Neural cell (in vitro differentiated cells): ENCODE results near the gene CUBN. TPM values are rescaled to one million over a fixed set of nuclear protein-coding genes. Genes with fewer than 3 reads are reported as not detected.
A peak's percentile ranks its signal among the peaks of the same experiment; 100 is the strongest.

Experiments used
- H2AFZ ChIP-seq: fragments of 200-600, 300-800 bp; sonication (generic), shearing (Covaris generic); 2 replicates; pipeline ENCODE4 v1.6.0; 2014; ENCODE audit warnings: low read depth, mild to moderate bottlenecking, antibody characterized with exemption, low read length, moderate library complexity
- H3F3A ChIP-seq: fragments of 200-600 bp; shearing (Covaris generic); 2 replicates; pipeline ENCODE4 v1.6.1; 2016; ENCODE audit warnings: mild to moderate bottlenecking, moderate library complexity, mixed read lengths, antibody characterized with exemption, low read length; ENCODE audit not compliant: insufficient read depth, poor library complexity, severe bottlenecking
- H3K27ac ChIP-seq: fragments of 200-600, 300-800 bp; sonication (generic), shearing (Covaris generic); 2 replicates; pipeline ENCODE4 v1.5.1; 2014; ENCODE audit warnings: mild to moderate bottlenecking, low read length, moderate library complexity
- H3K27me3 ChIP-seq: fragments of 300-800, 200-600 bp; sonication (generic), shearing (Covaris generic); 2 replicates; pipeline ENCODE4 v1.6.0; 2014; ENCODE audit warnings: mild to moderate bottlenecking, low read depth, low read length, moderate library complexity; ENCODE audit not compliant: insufficient read depth
- H3K36me3 ChIP-seq: fragments of 300-800, 200-600 bp; sonication (generic), shearing (Covaris generic); 2 replicates; pipeline ENCODE4 v1.5.1; 2014; ENCODE audit warnings: mild to moderate bottlenecking, antibody characterized with exemption, low read length, moderate library complexity; ENCODE audit not compliant: insufficient read depth
- H3K4me2 ChIP-seq: fragments of 300-800, 200-600 bp; sonication (generic), shearing (Covaris generic); 2 replicates; pipeline ENCODE4 v1.6.0; 2014; ENCODE audit warnings: mild to moderate bottlenecking, low read length
- H3K4me3 ChIP-seq: fragments of 300-800, 200-600 bp; sonication (generic), shearing (Covaris generic); 2 replicates; pipeline ENCODE4 v1.5.1; 2014; ENCODE audit warnings: mild to moderate bottlenecking, low read length, moderate library complexity
- H3K79me2 ChIP-seq: fragments of 200-600 bp; shearing (Covaris generic); replicated peaks from 2 replicates; pipeline ENCODE4 v1.6.0; 2014; ENCODE audit warnings: mild to moderate bottlenecking, low read length, moderate library complexity; ENCODE audit not compliant: insufficient read depth
- H3K9ac ChIP-seq: fragments of 300-800, 200-600 bp; sonication (generic), shearing (Covaris generic); 2 replicates; pipeline ENCODE4 v1.6.1; 2016; ENCODE audit warnings: mild to moderate bottlenecking, low read length, mixed read lengths
- H3K9me2 ChIP-seq: fragments of 200-600 bp; shearing (Covaris generic); 2 replicates; pipeline ENCODE4 v1.6.1; 2016; ENCODE audit warnings: mild to moderate bottlenecking, low read length, mixed read lengths; ENCODE audit not compliant: insufficient read depth
- H3K9me3 ChIP-seq: fragments of 200-600, 300-800 bp; sonication (generic), shearing (Covaris generic); 2 replicates; pipeline ENCODE4 v1.6.1; 2016; ENCODE audit warnings: mild to moderate bottlenecking, mixed run types, low read length, moderate library complexity, mixed read lengths
- H4K20me1 ChIP-seq: fragments of 200-600 bp; shearing (Covaris generic); 2 replicates; pipeline ENCODE4 v1.6.1; 2016; ENCODE audit warnings: mild to moderate bottlenecking, mixed run types; ENCODE audit not compliant: insufficient read depth
- EP300 ChIP-seq: fragments of 450-650 bp; conservative IDR thresholded peaks from 2 replicates; pipeline ENCODE4 v1.6.1; 2014; ENCODE audit warnings: antibody characterized with exemption, mild to moderate bottlenecking, moderate library complexity; ENCODE audit not compliant: poor library complexity, severe bottlenecking
- EZH2 ChIP-seq: fragments of 200-600, 300-800 bp; shearing (Covaris generic), sonication (generic); IDR thresholded peaks from 2 replicates; pipeline ENCODE4 v1.6.1; 2014; ENCODE audit warnings: antibody characterized with exemption, low read length, borderline replicate concordance, mild to moderate bottlenecking; ENCODE audit not compliant: insufficient read depth, poor library complexity, severe bottlenecking
- MXI1 ChIP-seq: fragments of 450-650 bp; conservative IDR thresholded peaks from 2 replicates; pipeline ENCODE4 v1.6.1; 2014; ENCODE audit warnings: antibody characterized with exemption, mild to moderate bottlenecking; ENCODE audit not compliant: poor library complexity, severe bottlenecking
- POLR2AphosphoS5 ChIP-seq: IDR thresholded peaks from 2 replicates; pipeline ENCODE4 v1.6.1; 2012
- RAD21 ChIP-seq: fragments of 450-650 bp; conservative IDR thresholded peaks from 2 replicates; pipeline ENCODE4 v1.6.1; 2014; ENCODE audit warnings: antibody characterized with exemption, mild to moderate bottlenecking, moderate library complexity
- REST ChIP-seq: IDR thresholded peaks from 2 replicates; pipeline ENCODE4 v1.6.1; 2012; ENCODE audit warnings: borderline replicate concordance
- SMC3 ChIP-seq: fragments of 450-650 bp; conservative IDR thresholded peaks from 2 replicates; pipeline ENCODE4 v1.6.1; 2014; ENCODE audit warnings: antibody characterized with exemption, mild to moderate bottlenecking, moderate library complexity; ENCODE audit not compliant: poor library complexity
- TAF1 ChIP-seq: IDR thresholded peaks from 2 replicates; pipeline ENCODE4 v1.6.1; 2012; ENCODE audit warnings: low read depth
- polyA plus RNA-seq: library from polyadenylated mRNA; depleted of rRNA; stranded (reverse); fragments of >200 nt; gene quantifications from 2 replicates; pipeline ENCODE4 v1.2.3, GENCODE V29; 2014
- TF ChIP-seq, protein P1 (sequence below): fragments of 450-650 bp; IDR thresholded peaks from 2 replicates; pipeline ENCODE4 v1.5.1; 2014; ENCODE audit warnings: antibody characterized with exemption, mild to moderate bottlenecking, moderate library complexity; ENCODE audit not compliant: poor library complexity, severe bottlenecking

CUBN gene
- polyA plus RNA-seq, 1 donor from 2014 or later, result 7.1 TPM

GRCh38 chr10:16853201-16853600, 276.4 kb downstream of the CUBN start:
- TF ChIP-seq, protein P1, sequence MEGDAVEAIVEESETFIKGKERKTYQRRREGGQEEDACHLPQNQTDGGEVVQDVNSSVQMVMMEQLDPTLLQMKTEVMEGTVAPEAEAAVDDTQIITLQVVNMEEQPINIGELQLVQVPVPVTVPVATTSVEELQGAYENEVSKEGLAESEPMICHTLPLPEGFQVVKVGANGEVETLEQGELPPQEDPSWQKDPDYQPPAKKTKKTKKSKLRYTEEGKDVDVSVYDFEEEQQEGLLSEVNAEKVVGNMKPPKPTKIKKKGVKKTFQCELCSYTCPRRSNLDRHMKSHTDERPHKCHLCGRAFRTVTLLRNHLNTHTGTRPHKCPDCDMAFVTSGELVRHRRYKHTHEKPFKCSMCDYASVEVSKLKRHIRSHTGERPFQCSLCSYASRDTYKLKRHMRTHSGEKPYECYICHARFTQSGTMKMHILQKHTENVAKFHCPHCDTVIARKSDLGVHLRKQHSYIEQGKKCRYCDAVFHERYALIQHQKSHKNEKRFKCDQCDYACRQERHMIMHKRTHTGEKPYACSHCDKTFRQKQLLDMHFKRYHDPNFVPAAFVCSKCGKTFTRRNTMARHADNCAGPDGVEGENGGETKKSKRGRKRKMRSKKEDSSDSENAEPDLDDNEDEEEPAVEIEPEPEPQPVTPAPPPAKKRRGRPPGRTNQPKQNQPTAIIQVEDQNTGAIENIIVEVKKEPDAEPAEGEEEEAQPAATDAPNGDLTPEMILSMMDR, result peak; percentile 78
- TF ChIP-seq REST, result no peak
- no peak for TF ChIP-seq POLR2AphosphoS5
- no peak for TF ChIP-seq TAF1
- TF ChIP-seq EP300, result no peak
- peak; percentile 86 for TF ChIP-seq SMC3
- no peak for TF ChIP-seq MXI1
- peak; percentile 87 for TF ChIP-seq RAD21
- no peak for TF ChIP-seq EZH2

DNA sequence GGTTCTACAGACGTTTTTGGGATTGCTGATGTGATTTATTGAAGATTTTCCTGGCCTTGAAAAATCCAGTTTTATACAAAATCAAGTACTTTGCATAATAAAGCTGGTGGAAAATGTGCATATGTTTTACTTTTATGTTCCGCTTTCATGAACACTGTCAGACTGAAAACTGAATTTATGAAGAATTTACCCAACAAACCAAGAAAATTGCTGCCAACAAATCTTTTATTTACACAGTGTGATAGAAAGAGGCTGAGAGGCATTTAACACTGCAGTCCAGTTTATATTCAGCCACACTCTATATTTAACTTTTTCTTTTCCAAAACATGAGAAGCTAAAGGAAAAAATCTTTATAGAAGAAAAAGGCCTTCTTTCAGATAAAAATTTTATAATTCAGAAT, 277.0 kb downstream of the CUBN start:
- Histone ChIP-seq H3K79me2 (no peaks in the 10 kb centered on the region), H3K27ac (no peak overlapping the region), H4K20me1 (no peaks in the 10 kb centered on the region), H3K9me2 (no peaks in the 10 kb centered on the region), H3K36me3 (no peaks in the 10 kb centered on the region), H3F3A (no peaks in the 10 kb centered on the region), H3K4me3 (no peak overlapping the region), H3K9me3 (no peaks in the 10 kb centered on the region), H2AFZ (no peak overlapping the region), H3K27me3 (no peaks in the 10 kb centered on the region), H3K4me2 (no peak overlapping the region), H3K9ac (no peak overlapping the region)
- TF ChIP-seq POLR2AphosphoS5 (no peak), SMC3 (no peak), MXI1 (no peak), REST (no peak), EP300 (no peak), EZH2 (no peak), RAD21 (no peak), TAF1 (no peak)
- TF ChIP-seq, protein P1, result no peak

More at GRCh38 chr10:16853201-16853600, 276.4 kb downstream of the CUBN start:
- Histone ChIP-seq H3F3A (no peaks in the 10 kb centered on the region), H4K20me1 (no peaks in the 10 kb centered on the region), H3K79me2 (no peaks in the 10 kb centered on the region), H3K4me3 (no peak overlapping the region), H3K9me2 (no peaks in the 10 kb centered on the region), H3K27me3 (no peaks in the 10 kb centered on the region), H3K4me2 (no peak overlapping the region), H3K9me3 (no peaks in the 10 kb centered on the region), H3K36me3 (no peaks in the 10 kb centered on the region), H3K27ac (no peak overlapping the region), H2AFZ (no peak overlapping the region), H3K9ac (no peak overlapping the region)
